ENCODE data around the gene RNF39. TPM values are rescaled to one million over a fixed set of nuclear protein-coding genes. Genes with fewer than 3 reads are reported as not detected.
A peak's percentile ranks its signal among the peaks of the same experiment; 100 is the strongest.

Gene RNF39
- total RNA-seq, 2 experiments from 2014 or later = not detected

- no peak overlapping the region for H3K4me3 ChIP-seq (ENCODE audit: low read depth, low read length, poor library complexity, severe bottlenecking)
- no peak overlapping the region for H3K27ac ChIP-seq (ENCODE audit: low read depth, low read length, poor library complexity, severe bottlenecking)
- H3K4me1 ChIP-seq (ENCODE audit: insufficient read depth, low read length, poor library complexity, severe bottlenecking) = peaks cover 16% of the 10 kb centered on the region
- intact Hi-C loops (cut with micrococcal nuclease; ENCODE audit: unreplicated experiment) = loop anchor here (2.0 kb wide), 1 partner anchor 69 kb away; no protein-coding TSS in a partner anchor
- POLR2A ChIA-PET = interaction anchor here (0.7 to 1.4 kb wide), 2 partner anchors 35 to 92 kb away, joined by 3 read pairs; partner anchors contain the start of gene PPP1R11
- H3K4me2 ChIP-seq (ENCODE audit: low read length) = peak overlapping the region; percentile 60; the same call in 1 of the 2 replicates
- peak overlapping the region; percentile 33; the same call in 1 of the 2 replicates for H2AFZ ChIP-seq (ENCODE audit: low read length)
- no peaks in the 10 kb centered on the region for H3K9me3 ChIP-seq (ENCODE audit: low read length)
- TF ChIP-seq EZH2phosphoT487 (IDR thresholded peaks at IDR 0.05; ENCODE audit: borderline replicate concordance, low read depth, low read length) = no peak
- no peak for TF ChIP-seq CTCF (conservative IDR thresholded peaks at IDR 0.05; ENCODE audit: low read length)
- no peaks in the 10 kb centered on the region for H3K79me2 ChIP-seq (ENCODE audit: insufficient read depth, low read depth, low read length)
- peak; percentile 38 for DNase-seq (ENCODE audit: low spot score)
- BruUV-seq (replicated peaks) = no TSS peak
- no peaks in the 10 kb centered on the region for H3K9me2 ChIP-seq (ENCODE audit: insufficient read depth, low read length)
- CTCF ChIA-PET (ENCODE audit: unreplicated experiment) = no interaction called here
- H4K20me1 ChIP-seq (ENCODE audit: insufficient read depth, low read length) = no peaks in the 10 kb centered on the region
- H3K36me3 ChIP-seq (ENCODE audit: insufficient read depth, low read length) = no peaks in the 10 kb centered on the region
Measured at GRCh38 chr6:30101444-30102413, 26.2 kb upstream of the RNF39 start.

- Histone ChIP-seq H3K27ac (ENCODE audit: low read depth, low read length, poor library complexity, severe bottlenecking) (no peak overlapping the region), H3K9me2 (ENCODE audit: insufficient read depth, low read length) (no peaks in the 10 kb centered on the region), H3K4me1 (ENCODE audit: insufficient read depth, low read length, poor library complexity, severe bottlenecking) (peaks cover 16% of the 10 kb centered on the region), H3K36me3 (ENCODE audit: insufficient read depth, low read length) (no peaks in the 10 kb centered on the region), H3K4me2 (ENCODE audit: low read length) (peak overlapping the region; percentile 60; the same call in 1 of the 2 replicates), H2AFZ (ENCODE audit: low read length) (no peak overlapping the region), H3K4me3 (ENCODE audit: low read depth, low read length, poor library complexity, severe bottlenecking) (no peak overlapping the region), H3K9me3 (ENCODE audit: low read length) (no peaks in the 10 kb centered on the region), H4K20me1 (ENCODE audit: insufficient read depth, low read length) (no peaks in the 10 kb centered on the region), H3K79me2 (ENCODE audit: insufficient read depth, low read depth, low read length) (no peaks in the 10 kb centered on the region)
- intact Hi-C loops (cut with micrococcal nuclease; ENCODE audit: unreplicated experiment) = no loop called here
- CTCF ChIA-PET (ENCODE audit: unreplicated experiment) = no interaction called here
- POLR2A ChIA-PET = interaction anchor here (1.4 kb wide), 1 partner anchor 34 kb away, joined by 3 read pairs; the partner anchor contains the start of gene PPP1R11
- BruUV-seq (replicated peaks) = no TSS peak
- TF ChIP-seq CTCF (conservative IDR thresholded peaks at IDR 0.05; ENCODE audit: low read length) (no peak), EZH2phosphoT487 (IDR thresholded peaks at IDR 0.05; ENCODE audit: borderline replicate concordance, low read depth, low read length) (no peak)
- no peak for DNase-seq (ENCODE audit: low spot score)
Measured at GRCh38 chr6:30100585-30101443, 25.2 kb upstream of the RNF39 start.
